Tibial nerve (tissue), 4 donors: ENCODE results near the gene OR2S2. TPM values are rescaled to one million over a fixed set of nuclear protein-coding genes. Genes with fewer than 3 reads are reported as not detected.
"Not testable (repeated sequence)": the region's sequence is repeated elsewhere in the genome, so short reads cannot be mapped to it uniquely, and the experiment has no call there.

Experiments used
- DNase-seq, 2 donors: peaks; one replicate each; pipeline ENCODE4 v3.0.0-alpha.2; 2019; ENCODE audit warnings: low spot score in 2 of 2
- H3K27ac ChIP-seq, 4 donors: fragments of 200-600 bp; sonication (generic) in 3 of 4; one replicate each; pipeline ENCODE4 v1.5.1; 2017 to 2019; ENCODE audit warnings: mild to moderate bottlenecking in 1 of 4
- H3K27me3 ChIP-seq, 2 donors: fragments of 200-600 bp; sonication (generic) in 1 of 2; one replicate each; pipeline versions ENCODE4 v1.5.1 to v1.6.0; 2017 to 2019
- H3K36me3 ChIP-seq, 3 donors: fragments of 200-600 bp; sonication (generic); one replicate each; pipeline ENCODE4 v1.5.1; 2018 to 2019
- H3K4me1 ChIP-seq, 4 donors: fragments of 200-600 bp; sonication (generic) in 3 of 4; one replicate each; pipeline ENCODE4 v1.5.1; 2017 to 2019
- H3K4me3 ChIP-seq, 4 donors: fragments of 200-600 bp; sonication (generic) in 3 of 4; one replicate each; pipeline ENCODE4 v1.5.1; 2017 to 2019; ENCODE audit warnings: mild to moderate bottlenecking in 1 of 4, moderate library complexity in 1 of 4
- H3K9me3 ChIP-seq, 4 donors: fragments of 200-600 bp; sonication (generic) in 3 of 4; one replicate each; pipeline ENCODE4 v1.5.1; 2017 to 2019
- EP300 ChIP-seq, 2 donors: sonication (generic); formaldehyde crosslinking; IDR thresholded peaks; one replicate each; pipeline ENCODE4 v1.6.1; 2017; ENCODE audit warnings: antibody characterized with exemption in 2 of 2, mild to moderate bottlenecking in 1 of 2
- POLR2A ChIP-seq, 2 donors: fragments of 450-650 bp; IDR thresholded peaks; one replicate each; pipeline ENCODE4 v1.6.1; 2017; ENCODE audit warnings: antibody characterized with exemption in 2 of 2, mild to moderate bottlenecking in 2 of 2, moderate library complexity in 2 of 2
- WGBS, 2 donors: methylation state at CpG; one replicate each; pipeline ENCODE4 v1.1.5; 2018; 5-methylcytosine and 5-hydroxymethylcytosine counted together
- total RNA-seq, 4 donors: library from RNA; depleted of rRNA; stranded (reverse); fragments of >200 nt; gene quantifications; one replicate each; pipeline ENCODE4 v1.1.0, GENCODE V29; 2016
- TF ChIP-seq, protein P1 (sequence below), 5 experiments: fragments of 200-600 bp in 3 of 5; fragments of 450-650 bp in 2 of 5; sonication (generic) in 3 of 5; IDR thresholded peaks; one replicate each; pipeline ENCODE4 v1.5.1; 2016 to 2019; ENCODE audit warnings: antibody characterized with exemption in 5 of 5, mild to moderate bottlenecking in 3 of 5, moderate library complexity in 2 of 5

The OR2S2 gene
- total RNA-seq, 4 donors from 2014 or later = not detected

DNA sequence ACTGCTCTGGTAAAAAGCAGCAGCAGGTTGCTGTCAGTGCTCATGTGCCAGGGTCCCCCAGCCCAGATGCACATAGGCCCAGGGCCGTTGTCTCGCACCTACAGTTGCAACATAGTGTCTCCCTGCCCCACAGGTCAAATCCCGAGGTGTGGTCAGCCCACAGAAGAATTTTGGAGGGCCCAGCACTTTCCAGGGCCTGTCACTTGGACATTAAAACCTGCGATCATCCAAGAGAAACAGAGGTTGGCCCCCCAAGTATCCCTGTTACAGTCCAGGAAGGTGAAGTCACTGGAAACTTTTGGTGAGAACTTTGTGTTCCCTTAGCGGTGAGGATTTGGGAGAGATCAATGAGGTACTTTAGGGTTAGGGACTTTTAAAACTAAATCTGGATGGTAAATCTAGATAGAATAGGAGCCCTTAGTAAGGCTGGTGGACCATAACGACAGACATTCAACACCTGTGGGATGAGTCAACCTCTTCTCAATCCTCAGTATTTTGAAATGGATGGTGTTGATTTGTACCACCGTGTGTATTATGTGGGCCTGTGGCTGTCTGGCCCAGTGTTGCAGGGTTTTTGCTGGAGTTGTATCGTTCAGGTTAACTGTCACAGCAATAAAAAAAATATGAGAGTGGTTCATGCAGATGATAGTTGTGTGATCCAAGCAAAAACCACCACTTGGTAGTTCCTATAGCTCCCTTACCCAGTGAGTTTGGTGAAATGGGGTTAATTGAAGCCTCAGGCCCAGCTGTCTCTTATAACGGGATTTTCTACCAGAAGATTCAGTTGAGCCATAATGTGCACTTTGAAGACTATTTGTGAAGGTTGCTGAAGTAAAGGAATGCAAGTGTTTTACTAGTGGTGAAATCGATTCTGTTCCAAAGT lies 19.2 kb downstream of the OR2S2 start:
- Histone ChIP-seq H3K27me3 (no peaks in the 10 kb centered on the region), H3K4me3 (no peak overlapping the region), H3K27ac (peak overlapping the region in 2 of 4 donors; percentile 42 to 59), H3K36me3 (no peaks in the 10 kb centered on the region), H3K9me3 (no peaks in the 10 kb centered on the region), H3K4me1 (peaks cover 0 to 42% (median 8%) of the 10 kb centered on the region in 4 donors)
- TF ChIP-seq EP300 (IDR thresholded peaks at IDR 0.05) = peak in 1 of 2 donors; percentile 34
- TF ChIP-seq POLR2A (IDR thresholded peaks at IDR 0.05) = no peak
- DNase-seq = no peak
- 71 to 78% methylated on average over 10 of the region's 10 CpGs for WGBS, 2 donors

DNA sequence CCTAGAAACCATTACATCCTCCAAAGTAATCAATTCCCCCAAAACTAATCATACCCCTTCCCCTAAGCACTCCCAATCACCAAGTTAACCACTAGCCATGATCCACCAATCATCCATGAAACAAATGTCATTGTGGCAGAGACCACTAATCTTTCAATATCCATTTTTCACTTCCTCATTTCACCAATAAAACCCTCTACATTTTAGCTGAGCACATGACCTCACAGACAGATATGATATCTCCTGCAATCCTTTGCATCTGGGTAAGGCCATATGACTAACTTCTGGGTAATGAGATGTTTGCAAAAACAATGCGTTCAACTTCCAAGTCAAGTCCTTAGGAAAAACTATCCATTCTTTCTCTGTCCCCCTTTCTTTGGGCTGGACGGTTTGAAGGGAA lies 20.7 kb downstream of the OR2S2 start:
- WGBS, 2 donors = 84 to 96% methylated on average over 2 of the region's 2 CpGs
- Histone ChIP-seq H3K36me3 (no peaks in the 10 kb centered on the region), H3K9me3 (no peaks in the 10 kb centered on the region), H3K4me3 (no peak overlapping the region), H3K27ac (peak overlapping the region in 2 of 4 donors; percentile 3 to 26), H3K4me1 (peaks cover 0 to 42% (median 8%) of the 10 kb centered on the region in 4 donors), H3K27me3 (no peaks in the 10 kb centered on the region)
- TF ChIP-seq POLR2A (IDR thresholded peaks at IDR 0.05) = no peak
- no peak for TF ChIP-seq EP300 (IDR thresholded peaks at IDR 0.05)
- TF ChIP-seq, protein P1, sequence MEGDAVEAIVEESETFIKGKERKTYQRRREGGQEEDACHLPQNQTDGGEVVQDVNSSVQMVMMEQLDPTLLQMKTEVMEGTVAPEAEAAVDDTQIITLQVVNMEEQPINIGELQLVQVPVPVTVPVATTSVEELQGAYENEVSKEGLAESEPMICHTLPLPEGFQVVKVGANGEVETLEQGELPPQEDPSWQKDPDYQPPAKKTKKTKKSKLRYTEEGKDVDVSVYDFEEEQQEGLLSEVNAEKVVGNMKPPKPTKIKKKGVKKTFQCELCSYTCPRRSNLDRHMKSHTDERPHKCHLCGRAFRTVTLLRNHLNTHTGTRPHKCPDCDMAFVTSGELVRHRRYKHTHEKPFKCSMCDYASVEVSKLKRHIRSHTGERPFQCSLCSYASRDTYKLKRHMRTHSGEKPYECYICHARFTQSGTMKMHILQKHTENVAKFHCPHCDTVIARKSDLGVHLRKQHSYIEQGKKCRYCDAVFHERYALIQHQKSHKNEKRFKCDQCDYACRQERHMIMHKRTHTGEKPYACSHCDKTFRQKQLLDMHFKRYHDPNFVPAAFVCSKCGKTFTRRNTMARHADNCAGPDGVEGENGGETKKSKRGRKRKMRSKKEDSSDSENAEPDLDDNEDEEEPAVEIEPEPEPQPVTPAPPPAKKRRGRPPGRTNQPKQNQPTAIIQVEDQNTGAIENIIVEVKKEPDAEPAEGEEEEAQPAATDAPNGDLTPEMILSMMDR (IDR thresholded peaks at IDR 0.05) = no peak
- DNase-seq = no peak

DNA sequence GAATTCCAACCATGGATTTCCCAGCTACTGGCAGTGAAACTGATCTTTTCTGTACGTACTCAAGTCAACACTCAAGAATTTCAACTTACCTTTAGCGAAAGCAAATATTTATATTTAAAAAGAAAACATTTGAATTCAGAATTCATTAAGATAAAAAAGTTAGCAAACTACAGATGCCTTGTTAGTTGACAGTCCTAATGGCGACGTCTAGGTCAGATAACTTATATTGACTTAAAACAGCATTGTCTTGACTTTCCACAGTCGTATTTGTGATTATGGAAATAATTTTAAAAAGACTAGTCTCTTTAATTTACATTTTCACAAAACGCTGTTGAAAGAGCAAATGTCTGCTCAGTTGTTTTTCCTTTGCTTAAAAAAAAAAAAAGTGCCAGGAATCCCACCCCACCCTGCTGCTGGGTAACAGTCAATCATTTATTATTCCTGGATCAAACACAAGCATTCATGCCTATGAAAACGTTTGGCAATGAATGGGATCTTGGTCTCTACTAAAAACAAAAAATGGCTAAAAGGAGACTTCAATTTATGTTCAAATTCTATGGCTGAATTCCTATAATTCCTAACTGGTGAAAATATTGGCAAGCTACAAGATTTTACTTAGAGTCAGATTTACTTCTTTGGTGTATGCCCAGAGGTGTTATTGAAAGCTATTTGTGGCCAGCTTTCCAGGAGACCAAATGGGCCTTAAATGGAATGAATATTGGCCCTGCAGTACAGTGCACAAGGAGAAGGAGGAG lies 22.0 kb downstream of the OR2S2 start:
- Histone ChIP-seq H3K27ac (peak overlapping the region in 2 of 4 donors; percentile 3 to 26), H3K4me1 (peaks cover 0 to 42% (median 8%) of the 10 kb centered on the region in 4 donors), H3K9me3 (no peaks in the 10 kb centered on the region), H3K27me3 (no peaks in the 10 kb centered on the region), H3K36me3 (no peaks in the 10 kb centered on the region), H3K4me3 (no peak overlapping the region)
- TF ChIP-seq POLR2A (IDR thresholded peaks at IDR 0.05) (no peak), EP300 (IDR thresholded peaks at IDR 0.05) (no peak)
- TF ChIP-seq, protein P1 (IDR thresholded peaks at IDR 0.05) = no peak
- 27 to 29% methylated on average over 7 of the region's 7 CpGs for WGBS, 2 donors
- no peak for DNase-seq

DNA sequence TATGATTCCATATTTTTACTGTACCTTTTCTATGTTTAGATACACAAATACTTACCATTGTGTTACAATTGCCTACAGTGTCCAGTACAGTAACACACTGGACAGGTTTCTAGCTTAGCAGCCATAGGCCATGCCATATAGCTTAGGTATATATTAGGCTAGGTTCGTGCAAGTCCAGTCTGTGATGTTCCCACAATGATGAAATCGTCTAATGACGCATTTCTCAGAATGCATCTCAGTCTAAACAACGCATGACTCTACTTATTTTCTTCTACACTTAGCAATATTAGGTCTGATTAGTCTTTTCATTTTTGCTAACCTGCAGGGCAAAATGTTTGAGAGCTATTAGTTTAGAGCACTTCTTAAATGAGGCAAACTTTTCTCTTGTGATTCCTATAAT lies 22.7 kb downstream of the OR2S2 start:
- Histone ChIP-seq H3K27me3 (no peaks in the 10 kb centered on the region), H3K27ac (no peak overlapping the region), H3K9me3 (no peaks in the 10 kb centered on the region), H3K36me3 (no peaks in the 10 kb centered on the region), H3K4me1 (peaks cover 0 to 42% (median 6%) of the 10 kb centered on the region in 4 donors), H3K4me3 (no peak overlapping the region)
- no peak for DNase-seq
- 85 to 90% methylated on average over 4 of the region's 4 CpGs for WGBS, 2 donors
- TF ChIP-seq EP300 (IDR thresholded peaks at IDR 0.05) (no peak), POLR2A (IDR thresholded peaks at IDR 0.05) (no peak)
- TF ChIP-seq, protein P1 (IDR thresholded peaks at IDR 0.05) = no peak

DNA sequence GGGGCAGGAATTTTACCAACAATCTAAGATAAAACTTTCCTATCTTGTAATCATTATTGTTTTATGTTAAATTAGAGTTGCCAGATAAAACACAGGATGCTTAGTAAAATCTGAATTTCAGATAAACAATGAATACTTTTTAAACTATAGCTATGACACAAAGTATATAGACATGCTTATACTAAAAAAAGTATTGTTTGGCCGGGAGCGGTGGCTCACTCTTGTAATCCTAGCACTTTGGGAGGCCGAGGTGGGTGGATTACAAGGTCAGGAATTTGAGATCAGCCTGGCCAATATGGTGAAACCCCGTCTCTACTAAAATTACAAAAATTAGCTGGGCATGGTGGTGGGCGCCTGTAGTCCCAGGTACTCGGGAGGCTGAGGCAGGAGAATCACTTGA lies 23.9 kb downstream of the OR2S2 start:
- H3K4me1 ChIP-seq = peaks cover 0 to 37% (median 6%) of the 10 kb centered on the region in 4 donors
- H3K36me3 ChIP-seq, DNase-seq, H3K27ac ChIP-seq, H3K27me3 ChIP-seq, H3K4me3 ChIP-seq, H3K9me3 ChIP-seq: not testable (repeated sequence)
- WGBS, 2 donors = 88 to 89% methylated on average over 6 of the region's 6 CpGs
